Activated B cell treated with CpG ODN at 0.5 μM for 24 hours (primary cell): ENCODE measurements around the gene ASB13. TPM values are rescaled to one million over a fixed set of nuclear protein-coding genes. Genes with fewer than 3 reads are reported as not detected.

Source experiments
- ATAC-seq: fragments of 200-7000 bp; cut with Tn5 transposase; one replicate; pipeline ENCODE4 v1.10.0; 2021; ENCODE audit warnings: low read depth, mild to moderate bottlenecking, moderate library complexity
- CTCF ChIA-PET: fragments of 350-600 bp; sonication (Branson Sonifier 250); formaldehyde crosslinking; loops from one replicate; lab custom pipeline; 2021; ENCODE audit warnings: antibody characterized with exemption; lab: Charles Lee
- POLR2A ChIA-PET: fragments of 350-600 bp; sonication (Branson Sonifier 250); formaldehyde crosslinking; loops from one replicate; lab custom pipeline; 2021; ENCODE audit warnings: antibody characterized with exemption; lab: Charles Lee
- DNase-seq: peaks from one replicate; pipeline ENCODE4 v3.0.0; 2022
- H3K27ac Mint-ChIP-seq: one replicate; pipeline ENCODE4 v1.8.0; 2020; ENCODE audit warnings: mixed read lengths
- H3K27me3 Mint-ChIP-seq: one replicate; pipeline ENCODE4 v1.8.0; 2021; ENCODE audit warnings: mixed read lengths
- H3K36me3 Mint-ChIP-seq: one replicate; pipeline ENCODE4 v1.8.0; 2021; ENCODE audit warnings: low read depth, mixed read lengths
- H3K4me1 Mint-ChIP-seq: one replicate; pipeline ENCODE4 v1.8.0; 2021; ENCODE audit warnings: mixed read lengths
- H3K4me3 Mint-ChIP-seq: one replicate; pipeline ENCODE4 v1.8.0; 2020; ENCODE audit warnings: mild to moderate bottlenecking, mixed read lengths
- H3K9me3 Mint-ChIP-seq: one replicate; pipeline ENCODE4 v1.8.0; 2020; ENCODE audit warnings: mixed read lengths
- CTCF ChIP-seq: fragments of 200-600 bp; IDR thresholded peaks from one replicate; pipeline ENCODE4 v1.8.0; 2022; ENCODE audit warnings: antibody characterized with exemption, mild to moderate bottlenecking
- intact Hi-C: fragments of 100-400 bp; cut with micrococcal nuclease; formaldehyde crosslinking; loops from one replicate; pipeline ENCODE4 v1.15.1; 2024
- total RNA-seq: library from RNA; stranded (reverse); gene quantifications from 2 replicates; pipeline ENCODE4 v1.2.3, GENCODE V29; 2022

ASB13 gene
- total RNA-seq, 1 donor from 2014 or later = 3.3 TPM

DNA sequence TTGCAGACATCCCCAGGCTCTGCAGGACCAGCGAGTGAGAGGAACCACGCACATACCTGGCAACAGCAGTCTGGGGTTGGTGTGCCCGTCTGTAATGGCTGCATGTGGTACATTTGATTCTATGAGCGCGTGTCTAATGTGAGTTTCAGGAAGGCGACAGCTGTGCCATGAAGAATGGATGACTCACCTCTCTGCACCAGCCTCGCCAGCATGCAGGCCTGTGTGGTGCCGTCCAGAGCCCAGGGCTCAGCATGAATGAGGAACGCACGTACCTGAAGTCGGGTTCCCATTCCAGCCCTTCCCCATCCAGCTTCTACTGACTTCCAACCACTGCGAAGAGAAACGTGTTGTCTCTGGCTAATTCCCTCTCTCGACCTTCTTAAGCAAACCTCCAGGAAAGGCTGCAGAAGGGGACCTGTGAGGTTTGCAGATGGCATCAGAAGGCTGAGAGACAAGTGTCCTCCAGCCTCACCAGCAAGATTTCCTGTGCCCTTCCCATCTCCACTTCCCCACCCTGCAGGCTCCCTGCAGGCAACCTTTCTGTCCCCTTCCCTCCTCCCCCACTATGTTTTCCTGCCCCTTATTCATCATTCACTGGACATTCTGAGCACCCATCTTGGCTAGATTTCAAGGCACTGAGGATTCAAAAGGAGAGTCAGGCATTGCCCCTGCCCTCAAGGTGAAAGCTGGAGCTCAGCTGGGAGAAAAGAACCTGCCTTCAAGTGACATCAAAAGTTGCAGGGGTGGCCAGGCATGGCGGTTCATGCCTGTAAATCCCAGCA is 54.3 kb downstream of the ASB13 start:
- H3K27ac Mint-ChIP-seq = no peak overlapping the region
- ChIA-PET CTCF (no interaction called here), POLR2A (no interaction called here)
- intact Hi-C loops = no loop called here
- H3K4me3 Mint-ChIP-seq = no peak overlapping the region
- no peak for ATAC-seq
- no peaks in the 10 kb centered on the region for H3K9me3 Mint-ChIP-seq
- H3K27me3 Mint-ChIP-seq = peaks cover 13% of the 10 kb centered on the region
- no peak for TF ChIP-seq CTCF
- no peak for DNase-seq
- H3K4me1 Mint-ChIP-seq = no peaks in the 10 kb centered on the region
- no peaks in the 10 kb centered on the region for H3K36me3 Mint-ChIP-seq

- no peak overlapping the region for H3K4me3 Mint-ChIP-seq
- no peaks in the 10 kb centered on the region for H3K9me3 Mint-ChIP-seq
- ATAC-seq (no peak), DNase-seq (no peak)
- no peaks in the 10 kb centered on the region for H3K36me3 Mint-ChIP-seq
- POLR2A ChIA-PET = no interaction called here
- H3K27me3 Mint-ChIP-seq = peaks cover 13% of the 10 kb centered on the region
- intact Hi-C loops = no loop called here
- CTCF ChIA-PET = no interaction called here
- H3K27ac Mint-ChIP-seq = no peak overlapping the region
- TF ChIP-seq CTCF = no peak
- H3K4me1 Mint-ChIP-seq = no peaks in the 10 kb centered on the region
Measured at GRCh38 chr10:5609952-5610616, 56.3 kb downstream of the ASB13 start.

DNA sequence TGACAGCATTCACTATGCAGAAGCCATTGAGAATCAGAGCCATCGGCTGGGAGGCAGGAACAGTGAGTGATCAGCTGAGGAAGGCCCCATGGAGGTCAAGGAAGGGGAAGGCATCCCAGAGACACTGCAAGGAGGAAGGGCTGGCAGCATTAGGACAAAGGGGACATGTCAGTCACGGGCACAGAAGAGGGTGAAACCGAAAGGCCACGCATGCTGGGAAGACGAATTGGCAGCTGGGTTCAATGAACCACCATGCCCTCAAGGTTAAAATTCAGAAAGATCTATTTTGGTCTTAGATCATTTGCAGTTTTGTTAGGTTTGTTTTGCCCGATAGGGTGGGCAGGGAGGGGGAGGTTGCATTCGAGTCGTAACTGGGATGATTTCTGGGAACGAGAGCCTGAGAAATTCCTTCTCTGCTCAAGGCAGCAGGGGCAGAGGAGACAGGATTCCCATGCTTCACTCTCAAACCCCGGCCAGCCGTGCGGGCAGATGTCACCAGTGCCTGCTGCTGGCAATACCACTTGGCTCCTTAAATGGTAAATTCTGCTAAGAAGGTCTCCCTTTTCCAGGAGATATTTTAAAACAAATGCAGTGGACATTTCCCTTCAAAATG is 57.7 kb downstream of the ASB13 start:
- DNase-seq = no peak
- no peak for ATAC-seq
- intact Hi-C loops = no loop called here
- no peaks in the 10 kb centered on the region for H3K36me3 Mint-ChIP-seq
- no peak overlapping the region for H3K4me3 Mint-ChIP-seq
- no peaks in the 10 kb centered on the region for H3K9me3 Mint-ChIP-seq
- H3K27ac Mint-ChIP-seq = no peak overlapping the region
- H3K27me3 Mint-ChIP-seq = peaks cover 13% of the 10 kb centered on the region
- ChIA-PET CTCF (interaction anchor here (0.9 kb wide), 1 partner anchor 166 kb away, joined by 3 read pairs; no protein-coding TSS in a partner anchor), POLR2A (no interaction called here)
- no peak for TF ChIP-seq CTCF
- no peaks in the 10 kb centered on the region for H3K4me1 Mint-ChIP-seq

GRCh38 chr10:5607594-5607993 is 58.8 kb downstream of the ASB13 start:
- ChIA-PET CTCF (interaction anchor here (1.3 kb wide), 1 partner anchor 25 kb away, joined by 3 read pairs; no protein-coding TSS in a partner anchor), POLR2A (no interaction called here)
- no peak for TF ChIP-seq CTCF
- Mint-ChIP-seq H3K36me3 (no peaks in the 10 kb centered on the region), H3K4me1 (no peaks in the 10 kb centered on the region), H3K27me3 (peaks cover 13% of the 10 kb centered on the region), H3K27ac (no peak overlapping the region), H3K9me3 (peaks cover 3% of the 10 kb centered on the region), H3K4me3 (no peak overlapping the region)
- DNase-seq (no peak), ATAC-seq (no peak)
- intact Hi-C loops = no loop called here

DNA sequence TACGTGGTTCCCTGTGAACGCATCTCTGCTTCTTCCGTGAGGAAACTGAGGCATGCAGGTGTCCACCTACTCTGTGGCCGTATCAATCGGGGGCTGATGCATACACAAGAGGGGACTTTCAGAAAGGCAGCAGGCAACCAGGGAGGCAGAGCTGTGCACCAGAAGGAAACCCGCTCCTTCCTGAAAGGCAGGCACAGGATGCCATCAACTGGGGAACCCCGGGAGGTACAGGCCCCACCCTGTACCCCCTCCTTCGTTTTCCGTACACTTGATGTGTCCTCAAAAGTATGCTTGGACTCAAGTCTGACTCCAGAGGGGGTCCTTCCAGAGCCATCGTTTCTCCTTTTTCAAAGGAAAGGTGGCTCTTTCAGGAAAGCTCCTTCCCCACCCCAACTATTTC is 59.5 kb downstream of the ASB13 start:
- DNase-seq = no peak
- peaks cover 3% of the 10 kb centered on the region for H3K9me3 Mint-ChIP-seq
- ChIA-PET POLR2A (no interaction called here), CTCF (interaction anchor here (0.8 to 1.3 kb wide), 2 partner anchors 17 to 24 kb away, joined by 3 read pairs; no protein-coding TSS in a partner anchor)
- H3K4me3 Mint-ChIP-seq = no peak overlapping the region
- TF ChIP-seq CTCF = no peak
- intact Hi-C loops = no loop called here
- H3K27me3 Mint-ChIP-seq = peaks cover 13% of the 10 kb centered on the region
- H3K36me3 Mint-ChIP-seq = no peaks in the 10 kb centered on the region
- no peak for ATAC-seq
- no peak overlapping the region for H3K27ac Mint-ChIP-seq
- H3K4me1 Mint-ChIP-seq = no peaks in the 10 kb centered on the region
